Epithelial cell of prostate (primary cell): ENCODE data around the gene ZG16B.

Experiments
- DNase-seq: peaks from one replicate; pipeline ENCODE4 v3.0.0-alpha.2; 2011; ENCODE audit warnings: low read depth, low spot score
- H3K27ac ChIP-seq: fragments of 450-650 bp; 2 replicates; pipeline ENCODE4 v1.5.1; 2017; ENCODE audit warnings: mild to moderate bottlenecking

ZG16B gene

GRCh38 chr16:2803545-2804195, 26.4 kb upstream of the ZG16B start:
- no peak for DNase-seq
- no peak overlapping the region for H3K27ac ChIP-seq

GRCh38 chr16:2804728-2805127, 25.4 kb upstream of the ZG16B start:
- no peak for DNase-seq
- no peak overlapping the region for H3K27ac ChIP-seq

- DNase-seq = no peak
- H3K27ac ChIP-seq = no peak overlapping the region
Measured at GRCh38 chr16:2806286-2806685, 23.8 kb upstream of the ZG16B start.

DNA sequence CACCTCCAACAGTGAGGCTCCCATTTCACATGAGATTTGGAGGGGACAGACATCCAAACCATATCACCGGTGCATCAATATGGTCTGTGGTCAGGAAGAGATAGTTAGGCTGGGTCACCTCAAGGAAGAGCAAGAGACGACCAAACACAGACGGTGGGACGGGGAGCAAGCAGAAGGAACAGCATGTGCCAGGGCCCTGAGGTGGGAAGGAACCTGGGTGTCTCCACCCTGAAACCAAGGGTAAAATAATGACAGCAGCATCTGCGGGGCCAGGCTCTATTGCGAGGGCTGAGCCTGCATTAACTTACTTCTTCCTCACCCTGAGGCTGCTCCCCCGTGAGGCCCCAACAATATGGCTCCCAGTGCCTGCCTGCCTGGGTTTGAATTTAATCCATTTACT, 21.9 kb upstream of the ZG16B start:
- no peak for DNase-seq
- H3K27ac ChIP-seq = no peak overlapping the region

- H3K27ac ChIP-seq = no peak overlapping the region
- no peak for DNase-seq
Measured at GRCh38 chr16:2809149-2809760, 20.8 kb upstream of the ZG16B start.

DNA sequence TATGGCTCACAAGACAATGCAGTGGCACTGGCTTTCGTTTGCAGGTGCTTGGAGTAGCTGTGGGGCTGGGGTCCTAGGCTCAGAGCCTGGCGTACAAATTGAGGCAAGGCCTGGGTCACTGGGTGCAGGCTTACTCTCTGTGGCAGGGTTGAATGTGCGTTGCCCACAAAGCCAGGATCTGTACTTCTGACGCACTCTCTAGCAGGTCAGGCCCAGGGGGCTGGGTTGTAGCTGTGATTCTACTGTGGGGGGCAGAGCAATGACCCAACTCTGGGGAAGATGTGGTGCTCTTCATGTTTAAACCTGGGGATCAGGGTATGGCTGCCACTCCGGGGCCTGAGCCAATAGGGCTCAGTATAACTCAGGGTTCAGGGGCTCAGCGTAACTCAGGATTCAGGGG, 19.5 kb upstream of the ZG16B start:
- DNase-seq = no peak
- H3K27ac ChIP-seq = no peak overlapping the region

GRCh38 chr16:2811703-2812471, 18.2 kb upstream of the ZG16B start:
- DNase-seq = no peak
- no peak overlapping the region for H3K27ac ChIP-seq

- DNase-seq = no peak
- no peak overlapping the region for H3K27ac ChIP-seq
Measured at GRCh38 chr16:2813771-2814221, 16.3 kb upstream of the ZG16B start.

GRCh38 chr16:2814551-2815298, 15.4 kb upstream of the ZG16B start:
- H3K27ac ChIP-seq = no peak overlapping the region
- DNase-seq = no peak

GRCh38 chr16:2815299-2815771, 14.8 kb upstream of the ZG16B start:
- no peak overlapping the region for H3K27ac ChIP-seq
- no peak for DNase-seq

DNA sequence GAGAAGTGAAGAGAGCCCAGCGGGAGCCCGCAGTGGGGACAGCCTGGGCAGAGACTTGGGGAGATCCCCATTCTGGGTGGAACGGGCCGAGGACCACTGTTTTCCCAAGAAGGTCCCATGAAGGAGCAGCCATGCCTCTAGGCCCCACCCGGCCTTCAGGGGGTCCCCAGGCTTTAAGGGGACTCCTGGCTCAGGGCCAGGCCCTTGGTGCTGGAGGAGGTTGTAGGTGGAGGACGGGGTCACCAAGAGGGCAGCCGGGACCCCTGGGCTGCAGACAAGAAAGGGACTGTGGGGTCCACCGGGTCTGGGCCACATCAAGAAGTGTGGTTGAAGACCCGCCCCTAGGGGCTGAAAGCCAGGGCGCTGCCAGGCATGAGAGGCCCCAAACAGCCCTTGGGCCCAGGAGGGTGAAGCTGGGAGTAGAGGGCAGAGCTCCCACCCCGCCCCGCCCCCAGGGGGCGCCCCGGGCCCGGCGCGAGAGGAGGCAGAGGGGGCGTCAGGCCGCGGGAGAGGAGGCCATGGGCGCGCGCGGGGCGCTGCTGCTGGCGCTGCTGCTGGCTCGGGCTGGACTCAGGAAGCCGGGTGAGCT, 13.3 kb upstream of the ZG16B start, which contains the start of gene PRSS21:
TSS of gene PRSS21 (plus strand) at position 487 of the 589 bp plus-strand sequence. CDS start at position 519, 32 bp downstream.
- no peak within 1 kb of the TSS for H3K27ac ChIP-seq
- DNase-seq = no peak

DNA sequence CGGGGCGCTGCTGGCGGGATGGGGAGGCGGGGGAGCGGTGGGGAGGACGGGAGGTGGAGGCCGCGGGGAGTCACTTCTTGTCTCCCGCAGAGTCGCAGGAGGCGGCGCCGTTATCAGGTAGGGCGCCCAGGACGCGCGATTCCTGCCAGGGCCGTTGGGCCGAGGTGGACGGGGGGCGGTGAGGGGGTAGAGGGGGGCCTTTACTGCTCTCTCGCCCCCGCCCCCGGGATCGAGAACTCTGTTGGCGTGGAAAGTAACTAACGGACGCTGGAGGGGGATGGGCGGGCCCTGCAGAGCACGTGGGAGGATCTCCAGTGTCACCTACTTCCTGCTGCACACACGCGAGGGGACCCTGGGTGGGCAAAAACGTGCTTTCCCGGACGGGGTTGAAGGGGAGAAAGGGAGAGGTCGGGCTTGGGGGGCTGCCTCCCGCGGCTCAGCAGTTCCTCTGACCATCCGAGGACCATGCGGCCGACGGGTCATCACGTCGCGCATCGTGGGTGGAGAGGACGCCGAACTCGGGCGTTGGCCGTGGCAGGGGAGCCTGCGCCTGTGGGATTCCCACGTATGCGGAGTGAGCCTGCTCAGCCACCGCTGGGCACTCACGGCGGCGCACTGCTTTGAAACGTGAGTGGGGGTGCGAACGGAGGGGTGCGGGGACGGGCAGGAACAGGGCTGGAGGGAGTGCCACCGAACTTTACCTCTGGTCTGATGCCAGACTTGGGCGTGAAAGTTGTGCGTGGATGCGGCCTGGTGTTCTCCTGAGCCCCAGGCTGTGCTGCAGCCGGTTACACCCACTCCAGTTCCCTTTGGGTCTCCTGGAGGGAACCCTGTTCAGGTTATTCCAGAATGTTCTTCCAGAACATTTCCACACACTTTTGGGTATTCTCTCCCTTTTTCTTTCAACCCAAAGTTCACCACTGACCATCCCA, 12.5 kb upstream of the ZG16B start:
- H3K27ac ChIP-seq = no peak overlapping the region
- no peak for DNase-seq

DNA sequence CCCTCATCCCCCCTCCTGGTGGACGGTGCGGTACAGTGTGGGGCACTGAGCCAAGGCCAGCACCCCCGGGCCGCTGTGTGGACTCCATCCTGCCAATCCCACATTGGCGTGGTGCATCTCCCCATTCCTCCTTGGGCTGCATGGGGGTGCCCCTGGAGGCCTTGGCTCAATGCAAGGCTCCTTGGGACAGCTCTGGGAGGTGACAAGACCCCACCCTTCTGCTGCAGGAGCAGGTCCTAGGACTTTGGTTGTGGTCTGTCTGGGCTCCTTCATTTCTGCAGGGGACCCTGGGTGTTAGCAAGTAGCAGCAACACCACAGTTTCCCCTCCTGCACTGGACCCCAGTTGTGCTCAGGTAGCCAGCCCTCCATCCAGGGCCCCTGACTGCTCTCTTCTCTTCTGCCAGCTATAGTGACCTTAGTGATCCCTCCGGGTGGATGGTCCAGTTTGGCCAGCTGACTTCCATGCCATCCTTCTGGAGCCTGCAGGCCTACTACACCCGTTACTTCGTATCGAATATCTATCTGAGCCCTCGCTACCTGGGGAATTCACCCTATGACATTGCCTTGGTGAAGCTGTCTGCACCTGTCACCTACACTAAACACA, 11.7 kb upstream of the ZG16B start:
- no peak overlapping the region for H3K27ac ChIP-seq
- no peak for DNase-seq

DNA sequence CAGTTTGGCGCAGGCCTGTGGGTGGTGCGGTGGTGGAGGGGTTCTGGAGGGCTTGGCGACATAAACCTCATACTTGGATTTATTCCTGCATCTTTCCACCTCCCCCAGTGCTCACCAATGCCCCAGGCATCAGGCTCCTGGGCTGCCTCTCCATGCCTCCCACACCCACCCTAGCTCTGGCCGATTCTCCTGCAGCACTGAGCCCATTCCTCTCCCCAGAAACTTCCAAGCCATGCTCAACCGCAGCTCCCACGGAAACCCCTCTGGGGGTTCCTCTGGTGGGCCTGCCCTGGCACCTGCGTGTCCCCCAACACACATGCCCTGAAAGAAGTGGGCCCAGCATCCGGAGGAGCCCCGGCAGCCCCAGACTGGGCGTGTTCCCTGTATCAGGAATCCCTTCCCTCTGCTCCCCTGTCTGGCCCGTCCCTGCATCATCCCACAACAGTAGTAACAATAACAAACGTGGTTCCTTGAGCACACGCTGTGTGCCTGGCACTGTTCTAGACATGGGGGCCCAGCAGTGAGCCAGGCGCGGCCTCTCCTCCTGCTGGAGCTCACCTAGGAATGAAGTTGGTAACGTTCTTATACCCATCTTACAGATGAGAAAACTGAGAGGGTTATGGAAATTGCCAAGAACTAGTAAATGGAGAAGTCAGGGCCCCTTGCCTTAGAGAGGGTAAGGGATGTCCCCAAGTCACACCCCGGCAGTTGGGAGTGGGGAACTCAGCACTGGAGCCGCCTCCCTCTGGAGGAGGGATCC, 10.7 kb upstream of the ZG16B start:
- DNase-seq = no peak
- no peak overlapping the region for H3K27ac ChIP-seq

DNA sequence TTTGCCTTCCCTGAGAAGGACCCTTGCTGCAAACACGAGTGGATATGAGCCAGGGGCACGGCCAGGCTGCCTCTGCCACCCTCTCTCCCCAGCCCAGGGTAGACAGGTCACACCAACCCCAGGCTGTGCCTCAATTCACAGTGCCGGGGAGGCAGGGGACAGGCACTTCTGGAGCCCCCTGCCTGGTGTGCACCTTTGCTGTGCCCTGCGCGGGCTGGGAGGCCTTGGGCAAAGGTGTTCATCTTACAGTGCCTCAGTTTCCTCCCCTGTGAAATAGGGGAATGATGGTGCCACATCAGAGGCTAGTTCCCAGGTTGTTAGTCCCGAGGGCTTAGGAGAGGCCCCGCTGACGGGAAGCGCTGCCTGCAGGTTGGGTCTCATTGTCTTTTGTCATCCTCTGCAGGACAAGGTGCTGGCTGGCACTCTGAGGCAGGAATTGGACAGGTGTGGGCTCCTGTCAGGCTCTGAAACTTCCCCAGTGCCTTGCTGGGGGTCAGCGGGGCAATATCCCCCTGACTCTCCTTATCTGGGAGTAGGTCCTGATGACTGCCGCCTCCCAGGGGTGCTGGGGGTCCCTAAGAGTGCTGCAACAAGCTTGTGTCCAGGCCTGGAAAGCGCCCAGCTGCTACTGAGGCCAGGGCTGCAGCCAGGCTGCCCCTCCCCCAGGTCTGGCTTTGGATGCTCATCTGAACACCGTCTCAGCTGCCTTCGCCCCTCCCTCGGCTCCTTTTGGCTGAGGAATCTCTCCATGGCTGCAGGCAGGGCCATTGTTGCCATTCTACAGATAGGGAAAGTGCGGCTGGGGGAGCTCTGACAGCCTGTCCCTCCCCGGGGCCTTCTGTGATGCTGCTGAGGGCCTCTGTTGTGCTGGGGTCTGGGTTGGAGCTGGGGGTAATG, 9.9 kb upstream of the ZG16B start:
- H3K27ac ChIP-seq = no peak overlapping the region
- no peak for DNase-seq

DNA sequence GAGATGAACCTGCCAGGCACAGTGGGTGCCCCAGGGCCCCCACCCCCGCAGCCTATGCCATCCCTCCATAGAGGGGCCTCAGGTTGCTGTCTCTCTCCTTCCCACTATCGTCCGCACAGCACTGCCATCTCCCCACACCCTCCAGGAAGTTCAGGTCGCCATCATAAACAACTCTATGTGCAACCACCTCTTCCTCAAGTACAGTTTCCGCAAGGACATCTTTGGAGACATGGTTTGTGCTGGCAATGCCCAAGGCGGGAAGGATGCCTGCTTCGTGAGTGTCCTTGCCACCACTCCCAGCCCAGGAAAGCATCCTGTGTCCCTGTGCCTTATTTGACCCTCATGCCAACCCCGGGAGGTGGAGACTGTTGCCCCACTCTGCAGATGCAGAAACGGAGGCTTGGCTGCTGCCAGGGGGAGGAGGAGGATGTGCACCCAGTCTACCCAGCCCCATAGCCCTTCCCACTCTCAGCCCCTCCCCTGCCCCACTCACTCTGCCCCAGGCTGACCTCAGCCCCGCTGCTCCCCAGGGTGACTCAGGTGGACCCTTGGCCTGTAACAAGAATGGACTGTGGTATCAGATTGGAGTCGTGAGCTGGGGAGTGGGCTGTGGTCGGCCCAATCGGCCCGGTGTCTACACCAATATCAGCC, 9.1 kb upstream of the ZG16B start:
- no peak for DNase-seq
- no peak overlapping the region for H3K27ac ChIP-seq
